ENCODE data around the gene FUS. TPM values are rescaled to one million over a fixed set of nuclear protein-coding genes. Genes with fewer than 3 reads are reported as not detected.

The FUS gene
- total and polyA plus RNA-seq, 2 of the 13 experiments (the other 11 are each of a cell fraction or from before 2014, with no cell fraction given) = 68.1 to 168 TPM

DNA sequence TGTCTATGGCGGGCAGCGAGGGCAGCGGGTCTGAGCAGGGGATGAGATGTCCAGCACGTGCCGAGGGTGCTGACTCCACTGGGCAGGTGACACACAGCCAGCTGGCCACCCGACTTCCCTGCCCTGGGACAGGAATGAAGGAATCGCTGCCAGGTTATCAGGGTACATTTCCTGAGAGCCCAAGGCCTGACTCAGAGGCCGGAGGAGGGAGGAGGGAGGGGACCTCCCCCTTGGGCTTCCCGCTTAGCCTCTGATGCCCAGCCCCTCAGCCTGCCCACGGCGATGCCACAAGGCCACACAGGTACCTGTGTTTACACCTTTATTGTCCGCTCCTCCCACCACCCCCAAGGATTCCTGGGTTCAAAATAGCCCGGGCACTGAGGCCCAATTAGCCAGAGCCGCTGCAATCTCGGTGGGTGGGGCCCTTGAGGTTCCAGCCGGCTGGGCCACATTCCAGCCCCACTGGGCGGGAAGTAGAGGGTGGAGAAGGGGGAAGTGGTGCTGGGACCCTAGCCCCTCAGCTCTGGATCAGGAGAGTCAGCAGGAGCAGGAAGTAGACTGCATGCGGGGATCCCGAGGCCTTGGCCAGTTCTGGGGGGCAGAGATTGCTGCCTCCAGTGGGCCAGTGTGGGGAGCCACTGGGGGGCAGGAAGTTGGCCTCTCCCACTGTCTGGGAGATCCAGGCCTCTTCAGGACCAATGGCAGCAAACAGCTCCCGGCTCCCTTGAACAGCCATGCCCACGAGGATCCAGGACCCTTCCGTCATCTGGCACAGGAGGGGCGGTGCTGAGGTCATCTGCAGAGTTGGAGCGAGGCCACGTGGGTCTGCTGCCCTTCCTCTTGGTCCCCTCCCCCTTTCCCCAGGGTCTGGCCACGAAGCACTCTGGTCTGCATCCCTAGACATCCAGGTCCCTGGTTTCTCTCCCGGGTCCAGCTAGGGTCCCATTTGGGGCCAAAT is 41.0 kb upstream of the FUS start (continued):
- TF ChIP-seq FIP1L1 (IDR thresholded peaks at IDR 0.05; ENCODE audit: borderline replicate concordance, insufficient read depth, low read depth, low read length) (no peak), JUN (CRISPR knock-in tag; IDR thresholded peaks at IDR 0.05) (no peak), ZNF552 (CRISPR knock-in tag; IDR thresholded peaks at IDR 0.05; ENCODE audit: borderline replicate concordance) (no peak), PTBP1 (IDR thresholded peaks at IDR 0.05; ENCODE audit: low read depth, low read length, poor library complexity, severe bottlenecking) (no peak), ZNF550 (CRISPR knock-in tag; IDR thresholded peaks at IDR 0.05; ENCODE audit: borderline replicate concordance) (no peak), ARID3A (IDR thresholded peaks at IDR 0.05; ENCODE audit: low read depth, low read length) (no peak), TBX2 (CRISPR knock-in tag; IDR thresholded peaks at IDR 0.05; ENCODE audit: borderline replicate concordance) (peak; percentile 68), CEBPG (CRISPR knock-in tag; IDR thresholded peaks at IDR 0.05) (0 out of 2 replicates have a peak, but pooled peaks have one; percentile 12), THYN1 (CRISPR knock-in tag; IDR thresholded peaks at IDR 0.05; ENCODE audit: borderline replicate concordance, low read depth) (no peak), DMTF1 (CRISPR knock-in tag; IDR thresholded peaks at IDR 0.05) (no peak), ATF7 (IDR thresholded peaks at IDR 0.05) (no peak), ATF7 (CRISPR knock-in tag; IDR thresholded peaks at IDR 0.05) (no peak), SRSF4 (IDR thresholded peaks at IDR 0.05; ENCODE audit: low read depth, low read length, poor library complexity, severe bottlenecking) (no peak), ZNF451 (CRISPR knock-in tag; IDR thresholded peaks at IDR 0.05) (peak; percentile 21; the same call in 1 of the 2 replicates), ZNF761 (CRISPR knock-in tag; conservative IDR thresholded peaks at IDR 0.05) (no peak), TCF7 (IDR thresholded peaks at IDR 0.05; ENCODE audit: low read depth) (no peak), NR2C2 (CRISPR knock-in tag; IDR thresholded peaks at IDR 0.05; ENCODE audit: borderline replicate concordance) (peak; percentile 49; the same call in 1 of the 2 replicates), ZNF775 (CRISPR knock-in tag; IDR thresholded peaks at IDR 0.05; ENCODE audit: borderline replicate concordance) (no peak), MEF2D (CRISPR knock-in tag; IDR thresholded peaks at IDR 0.05) (0 out of 2 replicates have a peak, but pooled peaks have one; percentile 22), HDAC1 (CRISPR knock-in tag; IDR thresholded peaks at IDR 0.05) (peak; percentile 54), ZNF577 (CRISPR knock-in tag; IDR thresholded peaks at IDR 0.05; ENCODE audit: borderline replicate concordance, low read depth) (no peak), ZNF564 (CRISPR knock-in tag; IDR thresholded peaks at IDR 0.05) (0 out of 2 replicates have a peak, but pooled peaks have one; percentile 29), ZFP36 (IDR thresholded peaks at IDR 0.05; ENCODE audit: borderline replicate concordance, low read depth, low read length, partially characterized antibody) (no peak), CCDC6 (CRISPR knock-in tag; IDR thresholded peaks at IDR 0.05) (no peak)
- TF ChIP-seq, protein P1, sequence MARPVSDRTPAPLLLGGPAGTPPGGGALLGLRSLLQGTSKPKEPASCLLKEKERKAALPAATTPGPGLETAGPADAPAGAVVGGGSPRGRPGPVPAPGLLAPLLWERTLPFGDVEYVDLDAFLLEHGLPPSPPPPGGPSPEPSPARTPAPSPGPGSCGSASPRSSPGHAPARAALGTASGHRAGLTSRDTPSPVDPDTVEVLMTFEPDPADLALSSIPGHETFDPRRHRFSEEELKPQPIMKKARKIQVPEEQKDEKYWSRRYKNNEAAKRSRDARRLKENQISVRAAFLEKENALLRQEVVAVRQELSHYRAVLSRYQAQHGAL (CRISPR knock-in tag; IDR thresholded peaks at IDR 0.05; ENCODE audit: not compliant biosample characterization) = no peak

All from HepG2 (cell line).